GM12801 (cell line): ENCODE data around the gene GLDN.

ENCODE experiments used
- TF ChIP-seq, protein P1 (sequence below): IDR thresholded peaks from one replicate; pipeline ENCODE4 v1.5.1; 2011; ENCODE audit warnings: control low read depth; ENCODE audit not compliant: insufficient read length; ENCODE audit errors: extremely low read depth

The GLDN gene

GRCh38 chr15:51316636-51317035, 24.8 kb upstream of the GLDN start:
- TF ChIP-seq, protein P1, sequence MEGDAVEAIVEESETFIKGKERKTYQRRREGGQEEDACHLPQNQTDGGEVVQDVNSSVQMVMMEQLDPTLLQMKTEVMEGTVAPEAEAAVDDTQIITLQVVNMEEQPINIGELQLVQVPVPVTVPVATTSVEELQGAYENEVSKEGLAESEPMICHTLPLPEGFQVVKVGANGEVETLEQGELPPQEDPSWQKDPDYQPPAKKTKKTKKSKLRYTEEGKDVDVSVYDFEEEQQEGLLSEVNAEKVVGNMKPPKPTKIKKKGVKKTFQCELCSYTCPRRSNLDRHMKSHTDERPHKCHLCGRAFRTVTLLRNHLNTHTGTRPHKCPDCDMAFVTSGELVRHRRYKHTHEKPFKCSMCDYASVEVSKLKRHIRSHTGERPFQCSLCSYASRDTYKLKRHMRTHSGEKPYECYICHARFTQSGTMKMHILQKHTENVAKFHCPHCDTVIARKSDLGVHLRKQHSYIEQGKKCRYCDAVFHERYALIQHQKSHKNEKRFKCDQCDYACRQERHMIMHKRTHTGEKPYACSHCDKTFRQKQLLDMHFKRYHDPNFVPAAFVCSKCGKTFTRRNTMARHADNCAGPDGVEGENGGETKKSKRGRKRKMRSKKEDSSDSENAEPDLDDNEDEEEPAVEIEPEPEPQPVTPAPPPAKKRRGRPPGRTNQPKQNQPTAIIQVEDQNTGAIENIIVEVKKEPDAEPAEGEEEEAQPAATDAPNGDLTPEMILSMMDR: no peak

DNA sequence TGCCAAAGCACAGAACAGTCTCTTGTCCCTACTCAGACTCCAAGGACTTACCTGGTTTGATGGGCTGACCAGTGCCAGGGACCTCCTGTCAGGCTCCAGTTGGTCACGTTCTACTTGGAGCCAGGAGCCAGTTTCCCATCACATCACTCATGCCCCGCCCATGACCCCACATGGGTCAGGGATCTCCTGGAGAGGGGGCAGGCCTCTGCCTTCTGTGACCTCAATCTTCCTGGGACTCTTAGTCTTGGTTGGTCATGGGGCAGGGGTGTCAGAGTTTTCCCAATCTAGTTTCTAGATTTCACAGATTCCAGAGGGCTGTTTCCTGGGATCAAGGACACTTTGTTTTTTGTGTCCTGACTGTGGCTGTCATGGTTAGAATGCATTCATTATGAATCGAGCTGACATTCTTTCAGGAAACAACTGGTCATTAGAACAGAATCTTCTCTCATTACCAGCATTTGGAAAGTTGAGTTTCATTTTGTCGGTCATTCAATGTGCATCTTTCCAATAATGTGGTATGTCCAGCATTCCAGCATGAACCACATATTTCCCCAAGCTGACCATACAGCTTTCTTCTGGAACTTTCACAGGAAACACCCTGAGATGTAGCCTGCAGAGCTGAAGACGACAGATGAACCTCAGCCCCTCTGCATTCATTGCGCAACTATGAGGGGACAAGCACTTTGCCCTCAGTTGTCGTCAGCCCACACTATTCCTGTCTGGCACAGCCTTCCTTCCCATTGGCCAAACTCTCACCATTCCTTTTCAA, 22.9 kb upstream of the GLDN start:
- TF ChIP-seq, protein P1: no peak

DNA sequence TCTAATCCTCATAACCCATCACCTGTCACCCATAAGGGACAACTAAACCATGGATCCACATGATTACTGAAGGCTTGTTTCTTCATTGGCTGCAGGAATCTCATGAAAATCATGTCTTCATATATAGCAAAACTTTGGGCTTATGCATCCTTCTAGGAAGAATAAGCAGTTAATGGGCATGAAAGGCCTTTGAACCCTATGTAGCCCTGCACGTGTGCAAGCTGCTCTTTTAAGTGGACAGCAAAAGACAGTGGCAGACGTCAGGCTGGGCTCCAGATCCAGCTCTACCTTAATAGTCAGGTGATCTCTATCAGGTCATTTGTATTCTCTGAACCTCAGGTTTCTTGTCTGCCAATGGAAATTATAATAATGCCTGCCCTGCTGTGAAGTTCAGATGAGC, 21.9 kb upstream of the GLDN start:
- TF ChIP-seq, protein P1: no peak

GRCh38 chr15:51320843-51321242, 20.6 kb upstream of the GLDN start:
- TF ChIP-seq, protein P1: no peak

DNA sequence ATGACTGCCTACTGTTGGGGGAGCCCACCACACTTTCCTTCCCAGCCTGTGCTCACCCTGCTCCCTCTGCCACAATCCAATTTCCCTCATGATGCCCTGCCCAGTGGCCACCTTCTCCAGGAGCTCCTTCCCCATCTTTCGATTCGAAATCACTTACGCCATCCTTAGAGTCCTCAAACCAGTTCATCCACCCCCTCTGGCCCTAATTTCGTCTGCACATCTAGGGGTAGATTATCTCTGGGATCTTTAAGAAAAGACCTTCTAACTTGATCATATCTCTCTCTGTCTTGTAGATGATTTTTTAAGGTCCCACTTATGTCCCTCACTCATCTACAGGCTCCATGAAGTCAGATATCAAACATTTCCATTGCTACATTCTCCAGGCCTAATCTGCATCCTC, 20.1 kb upstream of the GLDN start:
- TF ChIP-seq, protein P1: no peak

DNA sequence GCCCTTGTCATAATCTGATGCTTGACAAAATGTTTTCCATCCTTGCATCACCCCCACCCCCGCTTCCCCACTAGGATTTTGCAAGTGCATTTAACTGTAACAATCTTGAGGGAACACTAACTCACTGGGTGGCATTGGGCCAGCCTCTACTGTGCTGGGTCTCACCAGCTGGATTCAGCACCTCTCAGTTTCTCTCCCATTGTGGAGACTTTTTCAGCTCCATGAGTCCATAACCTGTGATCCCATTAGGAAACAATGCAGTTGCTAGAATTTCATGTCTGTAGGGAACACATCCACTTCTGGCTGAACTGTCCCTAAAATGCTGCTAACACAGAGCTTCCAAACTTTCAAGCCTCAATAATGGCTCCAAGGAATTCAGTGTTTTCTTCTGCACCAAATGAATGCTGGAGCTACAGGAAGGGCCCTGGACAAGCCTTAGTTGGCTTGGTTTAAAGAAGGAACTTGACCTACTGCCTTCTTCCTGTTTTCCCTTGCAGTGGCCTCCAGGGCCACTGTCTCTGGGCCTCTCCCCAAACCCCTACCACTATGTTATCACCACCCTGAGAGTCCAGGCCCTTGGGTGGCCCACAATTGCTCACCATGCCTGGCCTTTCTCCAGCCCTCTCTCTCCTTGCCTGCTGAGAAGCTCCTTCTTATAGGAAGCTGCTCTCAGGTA, 18.7 kb upstream of the GLDN start:
- TF ChIP-seq, protein P1: no peak

DNA sequence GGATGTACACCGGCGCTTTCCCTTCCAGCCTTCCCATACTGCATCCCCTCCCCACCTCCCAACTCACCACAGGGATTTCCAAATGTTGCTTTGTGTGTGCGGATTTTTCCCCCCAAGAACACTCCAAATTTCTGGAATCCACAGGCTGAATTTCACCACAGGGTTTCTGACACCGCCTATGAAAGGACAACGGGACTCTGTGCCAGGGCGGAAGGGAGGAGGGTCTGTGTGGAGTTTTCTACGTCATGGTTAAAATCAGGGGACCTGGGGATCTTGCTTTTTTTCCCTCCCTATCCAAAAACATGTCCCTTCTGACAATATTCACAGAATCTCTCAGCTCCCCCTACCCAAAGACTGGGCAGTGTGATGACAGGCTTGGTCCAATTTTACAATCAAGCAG, 17.7 kb upstream of the GLDN start:
- TF ChIP-seq, protein P1: no peak
